GM12878 (cell line): ENCODE measurements around the gene RECK. TPM values are rescaled to one million over a fixed set of nuclear protein-coding genes. Genes with fewer than 3 reads are reported as not detected.

ENCODE experiments used
- ATAC-seq: fragments of 200-7000 bp; cut with Tn5 transposase; 3 replicates; pipeline ENCODE4 v1.9.1; 2020; ENCODE audit warnings: mild to moderate bottlenecking, moderate library complexity
- BruUV-seq: library from RNA; stranded (reverse); fragments of 400-500 nt; replicated peaks from 2 replicates; lab custom pipeline; 2021; lab: Mats Ljungman, UMichigan
- CTCF ChIA-PET: fragments of 300-600 bp; sonication (Branson Sonifier 250); formaldehyde crosslinking; extraction: SDS; loops from one replicate; lab custom pipeline; 2021; ENCODE audit warnings: inconsistent platforms; lab: Yijun Ruan, JAX
- POLR2A ChIA-PET: fragments of 350-600 bp; formaldehyde crosslinking; extraction: SDS; loops from one replicate; lab custom pipeline; 2021; ENCODE audit warnings: inconsistent platforms; lab: Charles Lee
- RAD21 ChIA-PET: fragments of 300-600 bp; sonication (Branson Sonifier 250); formaldehyde crosslinking; loops from one replicate; lab custom pipeline; 2023; ENCODE audit warnings: antibody characterized with exemption; ENCODE audit not compliant: unreplicated experiment; lab: Charles Lee
- SMC1A ChIA-PET: fragments of 300-600 bp; sonication (Branson Sonifier 250); formaldehyde crosslinking; loops from one replicate; lab custom pipeline; 2023; ENCODE audit not compliant: unreplicated experiment, uncharacterized antibody; lab: Charles Lee
- DNase-seq: peaks from one replicate; pipeline ENCODE4 v3.0.0-alpha.2; 2011; ENCODE audit warnings: low read depth, low spot score
- FAIRE-seq: peaks from 3 replicates; lab custom pipeline; 2011; peaks lifted over from hg19 to GRCh38; lab: Jason Lieb, UNC
- H2AFZ ChIP-seq: 2 replicates; pipeline ENCODE4 v1.6.0; 2011; ENCODE audit warnings: low read depth, low read length, control low read depth; ENCODE audit not compliant: control insufficient read depth
- H3K27ac ChIP-seq: 2 replicates; pipeline ENCODE4 v1.5.1; 2011; ENCODE audit warnings: control low read depth; ENCODE audit not compliant: control insufficient read depth, insufficient read depth
- H3K27me3 ChIP-seq, 2 experiments: replicated peaks in 1 of 2; 2 replicates each; pipeline versions ENCODE4 v1.6.0 to v1.6.1; 2011; ENCODE audit warnings: low read length in 1 of 2; ENCODE audit not compliant: control insufficient read depth in 2 of 2, insufficient read depth in 2 of 2
- H3K36me3 ChIP-seq, 2 experiments: 2 replicates each; pipeline ENCODE4 v1.5.1; 2011; ENCODE audit warnings: low read length in 1 of 2; ENCODE audit not compliant: control insufficient read depth in 2 of 2, insufficient read depth in 2 of 2
- H3K4me1 ChIP-seq: 2 replicates; pipeline ENCODE4 v1.6.1; 2011; ENCODE audit warnings: mild to moderate bottlenecking, low read length, moderate library complexity, mixed read lengths; ENCODE audit not compliant: control insufficient read depth, insufficient read depth
- H3K4me2 ChIP-seq: 2 replicates; pipeline ENCODE4 v1.6.0; 2011; ENCODE audit warnings: control low read depth; ENCODE audit not compliant: control insufficient read depth, insufficient read depth
- H3K4me3 ChIP-seq: fragments of 200-600 bp; sonication (generic); 2 replicates; pipeline ENCODE4 v1.5.1; 2016
- H3K79me2 ChIP-seq: 2 replicates; pipeline ENCODE4 v1.6.0; 2011; ENCODE audit warnings: low read length; ENCODE audit not compliant: control insufficient read depth, insufficient read depth
- H3K9ac ChIP-seq: 2 replicates; pipeline ENCODE4 v1.8.0; 2011; ENCODE audit warnings: low read length, control low read depth, mixed read lengths; ENCODE audit not compliant: control insufficient read depth, insufficient read depth
- H3K9me3 ChIP-seq: replicated peaks from 3 replicates; pipeline ENCODE4 v1.5.1; 2011; ENCODE audit warnings: mild to moderate bottlenecking, low read length; ENCODE audit not compliant: control insufficient read depth, insufficient read depth
- H4K20me1 ChIP-seq: 2 replicates; pipeline ENCODE4 v1.6.0; 2011; ENCODE audit not compliant: control insufficient read depth, insufficient read depth
- ATF7 ChIP-seq: fragments of 450-650 bp; IDR thresholded peaks from 2 replicates; pipeline ENCODE4 v1.6.1; 2016; ENCODE audit warnings: low read depth, mild to moderate bottlenecking
- CHD2 ChIP-seq: IDR thresholded peaks from 2 replicates; pipeline ENCODE4 v1.6.1; 2011; ENCODE audit warnings: low read depth, low read length, improper control_type of control experiment, borderline replicate concordance
- EZH2 ChIP-seq: IDR thresholded peaks from 2 replicates; pipeline ENCODE4 v1.6.1; 2012; ENCODE audit warnings: low read depth, mild to moderate bottlenecking, control low read depth, inconsistent platforms, low read length, borderline replicate concordance; ENCODE audit not compliant: control insufficient read depth
- FOS ChIP-seq: IDR thresholded peaks from 3 replicates; pipeline ENCODE4 v1.6.1; 2011; ENCODE audit warnings: borderline replicate concordance; ENCODE audit not compliant: insufficient read length; ENCODE audit errors: extremely low read depth
- IKZF1 ChIP-seq: fragments of 450-650 bp; conservative IDR thresholded peaks from 2 replicates; pipeline ENCODE4 v1.6.1; 2017; ENCODE audit warnings: antibody characterized with exemption, mild to moderate bottlenecking
- JUNB ChIP-seq: IDR thresholded peaks from 2 replicates; pipeline ENCODE4 v1.6.1; 2016; ENCODE audit warnings: antibody characterized with exemption, mild to moderate bottlenecking
- MTA3 ChIP-seq: IDR thresholded peaks from 2 replicates; pipeline ENCODE4 v1.6.1; 2012; ENCODE audit warnings: low read length, inconsistent platforms, borderline replicate concordance
- NR2C1 ChIP-seq: fragments of 450-650 bp; IDR thresholded peaks from 2 replicates; pipeline ENCODE4 v1.6.1; 2017; ENCODE audit warnings: antibody characterized with exemption, mild to moderate bottlenecking, moderate library complexity
- RAD21 ChIP-seq: IDR thresholded peaks from 2 replicates; pipeline ENCODE4 v1.6.1; 2011; ENCODE audit warnings: mild to moderate bottlenecking, low read depth, low read length, moderate library complexity; ENCODE audit not compliant: insufficient read depth
- RUNX3 ChIP-seq: IDR thresholded peaks from 2 replicates; pipeline ENCODE4 v1.6.1; 2012; ENCODE audit warnings: low read length, inconsistent platforms
- SP1 ChIP-seq: IDR thresholded peaks from one replicate; pipeline ENCODE4 v1.6.1; 2011; ENCODE audit warnings: low read depth, low read length
- STAT3 ChIP-seq: IDR thresholded peaks from 2 replicates; pipeline ENCODE4 v1.6.1; 2011; ENCODE audit warnings: low read depth, low read length, improper control_type of control experiment
- ZBTB11 ChIP-seq: fragments of 450-650 bp; formaldehyde crosslinking; IDR thresholded peaks from 2 replicates; pipeline ENCODE4 v1.5.0; 2022; ENCODE audit warnings: mild to moderate bottlenecking, missing genetic modification characterization
- ZBTB33 ChIP-seq: fragments of 450-650 bp; IDR thresholded peaks from 2 replicates; pipeline ENCODE4 v1.6.1; 2017; ENCODE audit warnings: mild to moderate bottlenecking
- ZNF384 ChIP-seq: IDR thresholded peaks from 2 replicates; pipeline ENCODE4 v1.6.1; 2012; ENCODE audit warnings: low read depth, mild to moderate bottlenecking, low read length, improper control_type of control experiment, borderline replicate concordance
- ZZZ3 ChIP-seq: IDR thresholded peaks from 2 replicates; pipeline ENCODE4 v1.6.1; 2011; ENCODE audit warnings: low read depth; ENCODE audit not compliant: control insufficient read depth, insufficient read length
- WGBS: methylation state at CpG from one replicate; pipeline ENCODE4 v1.1.6; 2016; ENCODE audit warnings: low lambda C conversion rate; ENCODE audit not compliant: insufficient replicate concordance, insufficient coverage; ENCODE audit errors: missing lambda C conversion rate; 5-methylcytosine and 5-hydroxymethylcytosine counted together
- in situ Hi-C: fragments of 300-500 bp; cut with MboI; formaldehyde crosslinking; loops from 9 replicates; pipeline ENCODE4 v1.14.3; 2018; ENCODE audit warnings: mixed read lengths
- intact Hi-C: fragments of 100-400 bp; cut with micrococcal nuclease; formaldehyde crosslinking; loops from one replicate; pipeline ENCODE4 v1.14.2; 2022; ENCODE audit not compliant: unreplicated experiment
- polyA plus RNA-seq, 11 experiments: library from polyadenylated mRNA; depleted of rRNA in 4 of 11; unstranded in 6 of 11; stranded (reverse) in 5 of 11; fragments of >200 nt; fragmentation: Nextera tagmentation in 4 of 11; fragmentation: Illumina TruSeq in 1 of 11; extraction: Ambion mirVana in 4 of 11; extraction: Trizol in 1 of 11; gene quantifications; 1 replicate in 1 of 11; 2 replicates in 10 of 11; pipeline versions ENCODE4 v1.2.1 to v1.2.3, GENCODE V29; 2011 to 2016; ENCODE audit warnings: inconsistent platforms in 2 of 11, missing spikeins in 2 of 11, low read depth in 1 of 11
- total RNA-seq, 4 experiments: library from RNA; depleted of rRNA in 3 of 4; stranded (reverse); fragments of >200 nt in 3 of 4; fragmentation: Illumina TruSeq in 1 of 4; extraction: Trizol in 1 of 4; gene quantifications; 2 replicates each; pipeline versions ENCODE4 v1.2.1 to v1.2.3, GENCODE V29; 2013 to 2021

RECK gene
- total and polyA plus RNA-seq, 10 of the 15 experiments (the other 5 are each of a cell fraction or from before 2014, with no cell fraction given), result 0.02 to 0.40 (median 0.13) TPM

GRCh38 chr9:36140086-36141084 is 103.7 kb downstream of the RECK start:
- H3K27me3 ChIP-seq, result peaks cover 7 to 12% of the 10 kb centered on the region in 2 experiments; a peak in 3 of 4 replicates
- WGBS, result 58% methylated on average over 11 of the region's 11 CpGs
- H4K20me1 ChIP-seq, result no peaks in the 10 kb centered on the region
- peaks cover 50% of the 10 kb centered on the region for H3K4me1 ChIP-seq
- DNase-seq, result no peak
- no peak overlapping the region for H3K27ac ChIP-seq
- CTCF ChIA-PET, result interaction anchor here (2.3 kb wide), 1 partner anchor 24 kb away, joined by 7 read pairs; no protein-coding TSS in a partner anchor
- no peak overlapping the region for H3K9ac ChIP-seq
- no peak overlapping the region for H2AFZ ChIP-seq
- peak; percentile 13 for FAIRE-seq
- no peaks in the 10 kb centered on the region for H3K79me2 ChIP-seq
- H3K4me2 ChIP-seq, result peak overlapping the region; percentile 34; the same call in 1 of the 2 replicates
- RAD21 ChIA-PET, result interaction anchor here (1.1 kb wide), 1 partner anchor 26 kb away, joined by 3 read pairs; no protein-coding TSS in a partner anchor
- intact Hi-C loops, result no loop called here
- ATAC-seq, result no peak
- no peaks in the 10 kb centered on the region; the same call in 2 of the 3 replicates for H3K9me3 ChIP-seq
- H3K36me3 ChIP-seq, result no peaks in the 10 kb centered on the region
- in situ Hi-C loops, result no loop called here
- BruUV-seq, result no TSS peak
- POLR2A ChIA-PET, result no interaction called here
- SMC1A ChIA-PET, result no interaction called here
- no peak overlapping the region for H3K4me3 ChIP-seq
- TF ChIP-seq ZBTB33, result no peak
- no peak for TF ChIP-seq IKZF1
- no peak for TF ChIP-seq EZH2
- TF ChIP-seq FOS, result no peak
- TF ChIP-seq STAT3, result no peak
- TF ChIP-seq ATF7, result no peak
- no peak for TF ChIP-seq SP1
- peak; percentile 85 for TF ChIP-seq RUNX3
- TF ChIP-seq RAD21, result no peak
- no peak for TF ChIP-seq ZBTB11
- TF ChIP-seq NR2C1, result no peak
- TF ChIP-seq ZNF384, result no peak
- TF ChIP-seq CHD2, result no peak
- no peak for TF ChIP-seq MTA3
- TF ChIP-seq ZZZ3, result no peak
- no peak for TF ChIP-seq JUNB
